ENCODE results near the gene SESN1. TPM values are rescaled to one million over a fixed set of nuclear protein-coding genes. Genes with fewer than 3 reads are reported as not detected.
A peak's percentile ranks its signal among the peaks of the same experiment; 100 is the strongest.
"Not testable (repeated sequence)": the region's sequence is repeated elsewhere in the genome, so short reads cannot be mapped to it uniquely, and the experiment has no call there.

Gene SESN1
- total RNA-seq, 1 donor from 2014 or later, result 27.3 TPM

GRCh38 chr6:109139109-109139508, 44.5 kb upstream of the SESN1 start:
- DNase-seq (ENCODE audit: low read depth), result peak; percentile 65
- Histone ChIP-seq H2AFZ (ENCODE audit: low read depth, low read length) (no peak overlapping the region), H3K9me3 (ENCODE audit: insufficient read depth, low read depth, low read length) (no peaks in the 10 kb centered on the region), H3K27me3 (ENCODE audit: insufficient read depth, low read length) (no peaks in the 10 kb centered on the region), H3K79me2 (ENCODE audit: insufficient read depth, low read length) (no peaks in the 10 kb centered on the region), H3K4me1 (ENCODE audit: insufficient read depth, low read length) (peaks cover 2% of the 10 kb centered on the region), H3K9ac (ENCODE audit: low read length) (no peak overlapping the region), H3K4me2 (ENCODE audit: low read length) (peak overlapping the region; percentile 39), H3K27ac (ENCODE audit: low read depth, low read length) (no peak overlapping the region), H3K4me3 (ENCODE audit: insufficient read depth, low read depth, low read length) (no peak overlapping the region), H4K20me1 (ENCODE audit: insufficient read depth, low read length) (no peaks in the 10 kb centered on the region), H3K36me3 (ENCODE audit: insufficient read depth, low read length) (peaks cover 3% of the 10 kb centered on the region)
- H3K27ac Mint-ChIP-seq (ENCODE audit: unreplicated experiment), result peak overlapping the region; percentile 20
- no peak for TF ChIP-seq EZH2 (IDR thresholded peaks at IDR 0.05; ENCODE audit: insufficient read depth, low read length)
- no peak for TF ChIP-seq CTCF (IDR thresholded peaks at IDR 0.05; ENCODE audit: insufficient read depth, low read depth, low read length)
- peaks cover 5% of the 10 kb centered on the region for H3K4me1 Mint-ChIP-seq (ENCODE audit: low read depth, unreplicated experiment)
- H3K4me3 Mint-ChIP-seq (ENCODE audit: unreplicated experiment), result no peak overlapping the region
- FAIRE-seq, result no peak
- peaks cover 5% of the 10 kb centered on the region for H3K9me3 Mint-ChIP-seq (ENCODE audit: unreplicated experiment)
- H3K36me3 Mint-ChIP-seq (ENCODE audit: low read depth, unreplicated experiment), result peaks cover 8% of the 10 kb centered on the region
- H3K27me3 Mint-ChIP-seq (ENCODE audit: low read depth, unreplicated experiment), result no peaks in the 10 kb centered on the region

- H3K4me3 Mint-ChIP-seq (ENCODE audit: unreplicated experiment), result not testable (repeated sequence)
Observed at GRCh38 chr6:109136530-109136929, 41.9 kb upstream of the SESN1 start.

GRCh38 chr6:109136039-109136438, 41.4 kb upstream of the SESN1 start:
- not testable (repeated sequence) for H3K4me3 Mint-ChIP-seq (ENCODE audit: unreplicated experiment); H3K9me3 Mint-ChIP-seq (ENCODE audit: unreplicated experiment); H3K4me1 ChIP-seq (ENCODE audit: insufficient read depth, low read length); H3K27me3 Mint-ChIP-seq (ENCODE audit: low read depth, unreplicated experiment); H3K4me1 Mint-ChIP-seq (ENCODE audit: low read depth, unreplicated experiment); H3K27me3 ChIP-seq (ENCODE audit: insufficient read depth, low read length); H3K27ac Mint-ChIP-seq (ENCODE audit: unreplicated experiment); H3K79me2 ChIP-seq (ENCODE audit: insufficient read depth, low read length); H3K4me3 ChIP-seq (ENCODE audit: insufficient read depth, low read depth, low read length); H3K27ac ChIP-seq (ENCODE audit: low read depth, low read length); H2AFZ ChIP-seq (ENCODE audit: low read depth, low read length); H3K36me3 ChIP-seq (ENCODE audit: insufficient read depth, low read length); FAIRE-seq; H3K9ac ChIP-seq (ENCODE audit: low read length); DNase-seq (ENCODE audit: low read depth); H3K9me3 ChIP-seq (ENCODE audit: insufficient read depth, low read depth, low read length); H4K20me1 ChIP-seq (ENCODE audit: insufficient read depth, low read length); H3K4me2 ChIP-seq (ENCODE audit: low read length)
- H3K36me3 Mint-ChIP-seq (ENCODE audit: low read depth, unreplicated experiment), result peaks cover 11% of the 10 kb centered on the region

More at GRCh38 chr6:109136530-109136929, 41.9 kb upstream of the SESN1 start:
- not testable (repeated sequence) for H3K9me3 ChIP-seq (ENCODE audit: insufficient read depth, low read depth, low read length); FAIRE-seq; H3K4me1 ChIP-seq (ENCODE audit: insufficient read depth, low read length); H3K4me3 ChIP-seq (ENCODE audit: insufficient read depth, low read depth, low read length); H3K79me2 ChIP-seq (ENCODE audit: insufficient read depth, low read length); H3K27ac ChIP-seq (ENCODE audit: low read depth, low read length); H3K27me3 ChIP-seq (ENCODE audit: insufficient read depth, low read length); H3K9ac ChIP-seq (ENCODE audit: low read length); H3K4me2 ChIP-seq (ENCODE audit: low read length); H3K9me3 Mint-ChIP-seq (ENCODE audit: unreplicated experiment); H3K27ac Mint-ChIP-seq (ENCODE audit: unreplicated experiment); H2AFZ ChIP-seq (ENCODE audit: low read depth, low read length); H3K36me3 ChIP-seq (ENCODE audit: insufficient read depth, low read length); H4K20me1 ChIP-seq (ENCODE audit: insufficient read depth, low read length); DNase-seq (ENCODE audit: low read depth); H3K27me3 Mint-ChIP-seq (ENCODE audit: low read depth, unreplicated experiment); H3K4me1 Mint-ChIP-seq (ENCODE audit: low read depth, unreplicated experiment)
- peaks cover 11% of the 10 kb centered on the region for H3K36me3 Mint-ChIP-seq (ENCODE audit: low read depth, unreplicated experiment)

- FAIRE-seq; H3K4me3 Mint-ChIP-seq (ENCODE audit: unreplicated experiment); H3K79me2 ChIP-seq (ENCODE audit: insufficient read depth, low read length): not testable (repeated sequence)
Observed at GRCh38 chr6:109135600-109135999, 41.0 kb upstream of the SESN1 start.

More at GRCh38 chr6:109135600-109135999, 41.0 kb upstream of the SESN1 start:
- H3K27ac ChIP-seq (ENCODE audit: low read depth, low read length); H3K36me3 ChIP-seq (ENCODE audit: insufficient read depth, low read length); H3K27me3 Mint-ChIP-seq (ENCODE audit: low read depth, unreplicated experiment); H3K4me1 Mint-ChIP-seq (ENCODE audit: low read depth, unreplicated experiment); H3K9me3 ChIP-seq (ENCODE audit: insufficient read depth, low read depth, low read length); H3K9me3 Mint-ChIP-seq (ENCODE audit: unreplicated experiment); H4K20me1 ChIP-seq (ENCODE audit: insufficient read depth, low read length); H3K4me3 ChIP-seq (ENCODE audit: insufficient read depth, low read depth, low read length); DNase-seq (ENCODE audit: low read depth); H3K27me3 ChIP-seq (ENCODE audit: insufficient read depth, low read length); H3K9ac ChIP-seq (ENCODE audit: low read length); H3K4me1 ChIP-seq (ENCODE audit: insufficient read depth, low read length); H2AFZ ChIP-seq (ENCODE audit: low read depth, low read length); H3K4me2 ChIP-seq (ENCODE audit: low read length); H3K27ac Mint-ChIP-seq (ENCODE audit: unreplicated experiment): not testable (repeated sequence)
- peaks cover 11% of the 10 kb centered on the region for H3K36me3 Mint-ChIP-seq (ENCODE audit: low read depth, unreplicated experiment)

Data from astrocyte (in vitro differentiated cells and primary cell).